HG03457 (cell line): ENCODE data around the gene TSHR.
A peak's percentile ranks its signal among the peaks of the same experiment; 100 is the strongest.
"Not testable (repeated sequence)": the region's sequence is repeated elsewhere in the genome, so short reads cannot be mapped to it uniquely, and the experiment has no call there.

Experiments
- ATAC-seq: cut with Tn5 transposase; IDR thresholded peaks from one replicate; pipeline ENCODE4 v1.9.1; 2021; ENCODE audit warnings: moderate number of reproducible peaks; ENCODE audit not compliant: unreplicated experiment

The TSHR gene

GRCh38 chr14:80992580-80992979, 37.2 kb downstream of the TSHR start:
- no peak for ATAC-seq

GRCh38 chr14:80996049-80996901, 40.9 kb downstream of the TSHR start:
- ATAC-seq: peak; percentile 80

GRCh38 chr14:81001447-81001846, 46.0 kb downstream of the TSHR start:
- no peak for ATAC-seq

GRCh38 chr14:81004575-81004974, 49.2 kb downstream of the TSHR start:
- no peak for ATAC-seq

GRCh38 chr14:81005540-81006228, 50.3 kb downstream of the TSHR start:
- ATAC-seq: no peak

GRCh38 chr14:81006266-81006665, 50.8 kb downstream of the TSHR start:
- ATAC-seq: no peak

- no peak for ATAC-seq
These were observed 51.7 kb downstream of the TSHR start for GRCh38 chr14:81007131-81007530.

- no peak for ATAC-seq
These were observed 53.9 kb downstream of the TSHR start for GRCh38 chr14:81009346-81009745.

GRCh38 chr14:81018251-81018650, 62.8 kb downstream of the TSHR start:
- no peak for ATAC-seq

- ATAC-seq: no peak
These were observed 63.3 kb downstream of the TSHR start for GRCh38 chr14:81018684-81019083.

- ATAC-seq: not testable (repeated sequence)
These were observed 63.7 kb downstream of the TSHR start for GRCh38 chr14:81019113-81019512.

GRCh38 chr14:81023095-81023710, 67.8 kb downstream of the TSHR start:
- no peak for ATAC-seq

GRCh38 chr14:81028461-81028860, 73.0 kb downstream of the TSHR start:
- ATAC-seq: no peak

GRCh38 chr14:81031488-81031887, 76.1 kb downstream of the TSHR start:
- ATAC-seq: no peak

GRCh38 chr14:81033698-81034240, 78.3 kb downstream of the TSHR start:
- ATAC-seq: no peak

- ATAC-seq: no peak
These were observed 87.0 kb downstream of the TSHR start for GRCh38 chr14:81042438-81042837.

- ATAC-seq: no peak
These were observed 96.1 kb downstream of the TSHR start for GRCh38 chr14:81051547-81051946.

- not testable (repeated sequence) for ATAC-seq
These were observed 98.6 kb downstream of the TSHR start for GRCh38 chr14:81054057-81054456.

GRCh38 chr14:81055971-81056370, 100.5 kb downstream of the TSHR start:
- ATAC-seq: no peak

- ATAC-seq: no peak
These were observed 107.0 kb downstream of the TSHR start for GRCh38 chr14:81062380-81062779.

GRCh38 chr14:81062816-81063215, 107.4 kb downstream of the TSHR start:
- peak; percentile 80 for ATAC-seq

GRCh38 chr14:81066672-81067071, 111.3 kb downstream of the TSHR start:
- ATAC-seq: no peak
